GM10266 (cell line): ENCODE data around the gene NDUFS5.

ENCODE experiments used
- DNase-seq: peaks from one replicate; pipeline ENCODE4 v3.0.0; 2012; ENCODE audit errors: extremely low spot score
- TF ChIP-seq, protein P1 (sequence below): IDR thresholded peaks from 2 replicates; pipeline ENCODE4 v1.5.1; 2012; ENCODE audit warnings: mild to moderate bottlenecking, low read depth; ENCODE audit not compliant: control insufficient read depth, insufficient read depth; ENCODE audit errors: missing control alignments

NDUFS5 gene

DNA sequence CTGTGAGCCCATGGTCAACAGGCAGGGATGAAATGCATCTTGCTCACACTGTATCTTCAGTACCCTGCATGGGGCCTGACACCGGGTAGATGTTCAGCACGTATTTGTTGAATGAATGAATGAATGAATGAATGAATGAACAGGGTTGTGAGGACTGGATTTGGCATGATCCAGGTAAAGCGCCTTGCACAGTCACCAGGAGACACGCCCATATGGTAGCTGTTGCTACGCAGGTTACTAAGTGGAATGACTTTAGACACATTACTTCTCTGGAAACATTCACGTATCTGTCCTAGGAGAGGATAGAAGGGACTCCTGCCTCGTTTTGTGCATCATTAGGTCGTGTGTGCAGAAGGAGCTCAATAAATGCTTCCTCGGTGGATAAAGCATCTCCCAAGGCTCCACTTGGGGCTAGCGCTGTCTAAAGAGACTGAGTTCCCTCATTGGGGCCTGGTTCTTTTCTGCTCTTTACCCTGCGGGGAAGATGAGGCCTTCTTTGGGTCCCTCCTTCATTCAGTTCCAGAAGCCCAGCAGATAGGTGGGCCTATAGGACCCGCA, 54.2 kb downstream of the NDUFS5 start:
- peak; percentile 37 for DNase-seq

DNA sequence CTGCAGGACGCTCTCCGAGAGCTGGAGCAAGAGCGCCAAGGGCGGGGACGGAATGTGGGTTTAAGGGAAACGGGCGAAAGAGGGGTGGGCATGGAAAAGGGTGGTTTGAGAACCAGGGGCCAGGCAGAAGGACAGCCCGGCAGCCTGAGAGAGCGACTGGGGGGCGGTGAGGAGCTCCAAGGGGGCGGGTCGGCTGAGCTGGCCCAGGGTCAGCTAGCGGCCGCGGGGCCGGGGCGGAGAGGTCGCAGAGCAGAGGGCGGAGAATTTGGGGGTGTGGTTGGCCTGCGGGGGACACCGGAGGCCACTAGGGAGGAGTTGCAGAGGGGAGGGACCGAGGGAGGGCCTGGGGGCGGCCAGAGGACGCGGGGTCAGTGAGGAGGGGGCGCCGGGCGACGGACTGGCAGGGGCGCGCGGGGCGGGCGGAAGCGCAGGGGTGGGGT, 54.7 kb downstream of the NDUFS5 start:
- TF ChIP-seq, protein P1, sequence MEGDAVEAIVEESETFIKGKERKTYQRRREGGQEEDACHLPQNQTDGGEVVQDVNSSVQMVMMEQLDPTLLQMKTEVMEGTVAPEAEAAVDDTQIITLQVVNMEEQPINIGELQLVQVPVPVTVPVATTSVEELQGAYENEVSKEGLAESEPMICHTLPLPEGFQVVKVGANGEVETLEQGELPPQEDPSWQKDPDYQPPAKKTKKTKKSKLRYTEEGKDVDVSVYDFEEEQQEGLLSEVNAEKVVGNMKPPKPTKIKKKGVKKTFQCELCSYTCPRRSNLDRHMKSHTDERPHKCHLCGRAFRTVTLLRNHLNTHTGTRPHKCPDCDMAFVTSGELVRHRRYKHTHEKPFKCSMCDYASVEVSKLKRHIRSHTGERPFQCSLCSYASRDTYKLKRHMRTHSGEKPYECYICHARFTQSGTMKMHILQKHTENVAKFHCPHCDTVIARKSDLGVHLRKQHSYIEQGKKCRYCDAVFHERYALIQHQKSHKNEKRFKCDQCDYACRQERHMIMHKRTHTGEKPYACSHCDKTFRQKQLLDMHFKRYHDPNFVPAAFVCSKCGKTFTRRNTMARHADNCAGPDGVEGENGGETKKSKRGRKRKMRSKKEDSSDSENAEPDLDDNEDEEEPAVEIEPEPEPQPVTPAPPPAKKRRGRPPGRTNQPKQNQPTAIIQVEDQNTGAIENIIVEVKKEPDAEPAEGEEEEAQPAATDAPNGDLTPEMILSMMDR = no peak
- DNase-seq = peak; percentile 45

More for the DNA sequence above, 54.2 kb downstream of the NDUFS5 start:
- TF ChIP-seq, protein P1 = no peak

DNA sequence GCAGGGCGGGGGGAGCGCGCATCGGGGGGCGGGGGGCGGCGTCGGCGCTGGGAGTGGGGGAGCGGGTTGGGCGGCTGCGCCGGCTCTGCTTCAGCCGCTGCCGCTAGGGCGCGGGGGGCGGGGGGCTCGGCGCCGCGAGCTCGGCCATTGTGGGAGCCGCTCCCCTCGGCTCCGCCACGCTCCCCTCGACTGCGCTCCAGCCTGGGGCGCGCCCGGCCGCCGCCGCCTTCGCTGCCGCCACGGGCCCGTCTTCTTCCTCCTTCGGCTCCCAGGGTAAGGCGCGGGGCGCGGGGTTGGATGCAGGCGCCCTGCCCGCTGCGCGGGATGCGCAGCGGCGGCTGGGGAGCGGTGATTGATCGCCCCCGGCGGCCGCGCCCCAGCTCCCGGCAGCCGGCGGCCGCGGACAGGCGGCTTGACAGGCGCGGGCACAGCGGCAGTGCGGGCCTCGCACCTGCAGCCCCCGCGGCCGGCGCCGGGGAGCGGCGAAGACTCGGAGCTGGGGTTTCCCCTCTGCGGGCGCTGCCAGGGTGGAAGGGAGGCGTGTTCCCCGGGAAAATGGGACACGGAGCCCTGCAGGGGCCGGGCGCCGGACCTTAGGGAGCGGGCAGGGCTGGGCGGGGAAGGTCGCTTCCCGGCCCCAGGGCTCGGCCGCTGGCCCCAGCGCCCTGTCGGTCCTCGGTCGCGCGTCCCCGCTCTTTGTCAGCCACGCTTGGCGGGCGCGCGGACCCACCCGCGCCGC, 55.3 kb downstream of the NDUFS5 start:
- TF ChIP-seq, protein P1 = no peak
- DNase-seq = peak; percentile 61

DNA sequence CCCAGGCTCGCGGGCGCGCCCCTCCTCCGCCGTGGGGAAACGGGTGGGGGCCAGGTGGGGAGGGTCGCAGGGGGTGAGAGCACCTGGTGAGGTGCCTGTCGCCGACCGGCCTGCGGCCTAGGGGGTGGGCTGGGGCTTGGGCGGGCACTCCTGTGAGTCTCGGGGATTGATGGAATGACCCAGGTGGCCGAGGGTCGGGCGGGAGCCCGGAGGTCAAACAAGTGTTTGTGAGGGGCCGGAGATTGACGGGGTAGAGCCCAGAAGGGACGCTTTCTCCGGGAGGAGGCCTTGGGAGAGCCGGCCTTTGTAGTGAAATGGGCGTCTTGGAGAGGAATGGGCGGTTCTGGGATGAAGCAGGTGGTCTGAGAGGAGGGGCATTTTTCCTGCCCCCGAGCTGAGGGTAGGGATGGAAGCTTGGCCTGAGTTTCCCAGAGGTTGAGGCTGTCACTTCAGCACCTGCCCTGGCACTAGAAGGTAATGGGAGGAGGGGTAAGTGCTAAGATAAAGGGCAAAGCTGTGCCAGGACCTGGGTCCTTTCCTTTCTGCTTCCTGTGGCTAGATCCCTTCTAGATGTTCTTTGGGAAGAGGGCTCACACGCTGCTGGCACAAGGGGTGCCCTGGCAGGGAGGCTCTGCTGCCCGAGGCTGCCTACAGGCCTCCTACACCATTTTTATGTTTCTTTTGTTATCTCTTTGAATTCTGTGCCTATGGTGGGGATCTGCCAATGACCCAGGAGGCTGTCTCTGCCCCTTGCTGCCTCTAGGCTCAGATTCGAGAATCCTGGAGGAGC, 56.1 kb downstream of the NDUFS5 start:
- TF ChIP-seq, protein P1 = no peak
- DNase-seq = peak; percentile 46

DNA sequence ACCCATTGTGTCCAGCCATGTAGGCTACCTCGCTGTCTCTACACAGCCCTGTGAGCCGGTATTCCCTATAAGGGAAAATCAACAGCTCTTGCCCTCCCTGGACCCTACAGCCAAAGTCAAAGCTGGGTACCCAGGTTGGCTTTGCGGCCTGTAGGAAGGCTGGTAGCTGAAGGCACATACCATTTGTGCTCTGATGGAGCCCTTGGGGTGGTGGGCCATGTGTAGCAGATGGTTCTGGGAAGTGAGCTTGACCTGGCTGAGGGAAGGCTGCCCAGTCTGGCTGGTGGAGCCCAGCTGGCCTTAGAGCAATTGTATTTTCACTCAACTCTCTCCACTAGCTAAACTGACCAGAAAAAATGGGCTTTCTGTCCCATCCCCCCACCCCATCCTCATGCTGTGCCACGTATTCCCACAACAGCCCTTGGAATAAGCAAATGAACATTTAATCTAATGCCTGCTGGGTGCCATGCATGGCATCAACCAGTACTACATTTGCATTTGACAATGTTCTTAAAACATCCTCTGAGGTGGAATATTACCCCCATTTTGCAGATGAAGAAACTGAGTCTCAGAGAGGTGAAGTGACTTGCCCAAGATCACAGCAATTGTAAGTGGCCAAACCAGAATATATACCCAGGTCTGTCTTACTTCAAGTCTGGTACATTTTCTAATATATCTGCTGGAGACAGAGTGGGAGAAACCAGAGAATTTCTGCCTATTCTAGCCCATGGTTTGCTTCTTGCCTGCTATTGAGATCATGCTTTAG, 56.8 kb downstream of the NDUFS5 start:
- DNase-seq = peak; percentile 26
- TF ChIP-seq, protein P1 = no peak

DNA sequence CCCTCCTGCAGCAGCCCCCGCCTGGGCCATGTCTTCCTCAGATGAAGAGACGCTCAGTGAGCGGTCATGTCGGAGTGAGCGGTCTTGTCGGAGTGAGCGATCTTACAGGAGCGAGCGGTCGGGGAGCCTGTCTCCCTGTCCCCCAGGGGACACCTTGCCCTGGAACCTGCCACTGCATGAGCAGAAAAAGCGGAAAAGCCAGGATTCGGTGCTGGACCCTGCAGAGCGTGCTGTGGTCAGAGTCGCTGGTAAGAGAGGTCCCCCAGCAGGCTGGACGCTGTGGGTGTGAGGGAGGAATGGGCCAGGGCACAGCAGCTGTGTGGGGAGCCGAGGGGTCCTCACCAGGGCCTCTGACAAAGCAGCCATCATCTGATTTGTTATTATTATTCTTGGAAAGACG, 58.0 kb downstream of the NDUFS5 start:
- DNase-seq = peak; percentile 5
- TF ChIP-seq, protein P1 = no peak
